Chondrocyte (in vitro differentiated cells): ENCODE measurements around the gene PTPRN2. TPM values are rescaled to one million over a fixed set of nuclear protein-coding genes. Genes with fewer than 3 reads are reported as not detected.
"Not testable (repeated sequence)": the region's sequence is repeated elsewhere in the genome, so short reads cannot be mapped to it uniquely, and the experiment has no call there.

Experiments
- DNase-seq: peaks from one replicate; pipeline ENCODE4 v3.0.0; 2021; ENCODE audit warnings: mixed read lengths, low spot score
- H3K27ac Mint-ChIP-seq: one replicate; pipeline ENCODE4 v1.8.0; 2021; ENCODE audit warnings: mild to moderate bottlenecking, moderate library complexity, mixed read lengths; ENCODE audit not compliant: unreplicated experiment
- H3K27me3 Mint-ChIP-seq: 2 replicates; pipeline ENCODE4 v1.8.0; 2021; ENCODE audit warnings: low read depth, mixed read lengths
- H3K36me3 Mint-ChIP-seq: 2 replicates; pipeline ENCODE4 v1.8.0; 2021; ENCODE audit warnings: low read depth, mixed read lengths
- H3K4me1 Mint-ChIP-seq: 2 replicates; pipeline ENCODE4 v1.8.0; 2021; ENCODE audit warnings: low read depth, mild to moderate bottlenecking, mixed read lengths
- H3K4me3 Mint-ChIP-seq: one replicate; pipeline ENCODE4 v1.8.0; 2021; ENCODE audit warnings: mild to moderate bottlenecking, moderate library complexity, mixed read lengths; ENCODE audit not compliant: unreplicated experiment
- H3K9me3 Mint-ChIP-seq: 2 replicates; pipeline ENCODE4 v1.8.0; 2021; ENCODE audit warnings: low read depth, mixed read lengths
- total RNA-seq: library from RNA; stranded (reverse); gene quantifications from 3 replicates; pipeline ENCODE4 v1.2.1, GENCODE V29; 2021
- TF ChIP-seq, protein P1 (sequence below): fragments of 200-600 bp; sonication (generic); IDR thresholded peaks from 2 replicates; pipeline ENCODE4 v1.5.0; 2021; ENCODE audit warnings: antibody characterized with exemption, mild to moderate bottlenecking, moderate library complexity

Gene PTPRN2
- total RNA-seq, 1 donor from 2014 or later: 0.30 TPM

DNA sequence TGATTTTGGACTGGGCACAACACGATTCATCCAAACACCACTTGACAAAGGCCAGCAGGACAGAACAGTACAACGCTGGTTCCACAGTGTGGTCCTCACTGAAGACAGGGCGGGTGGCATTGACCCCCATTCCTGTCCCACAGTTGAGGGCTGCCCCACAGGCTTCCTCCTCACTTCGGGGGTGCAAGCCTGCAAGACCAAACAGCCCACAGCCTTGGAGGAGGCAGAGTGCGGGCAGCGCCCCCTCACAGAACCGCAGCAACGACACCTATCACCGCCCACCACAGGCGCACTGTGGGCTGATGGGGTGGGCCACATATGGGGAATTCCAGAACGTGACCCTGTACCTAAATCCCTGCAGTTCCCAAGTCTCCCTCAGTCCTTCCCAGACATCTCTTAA lies 70.6 kb downstream of the PTPRN2 start:
- peaks cover 1% of the 10 kb centered on the region for H3K27me3 Mint-ChIP-seq
- H3K4me1 Mint-ChIP-seq: no peaks in the 10 kb centered on the region
- DNase-seq: no peak
- TF ChIP-seq, protein P1, sequence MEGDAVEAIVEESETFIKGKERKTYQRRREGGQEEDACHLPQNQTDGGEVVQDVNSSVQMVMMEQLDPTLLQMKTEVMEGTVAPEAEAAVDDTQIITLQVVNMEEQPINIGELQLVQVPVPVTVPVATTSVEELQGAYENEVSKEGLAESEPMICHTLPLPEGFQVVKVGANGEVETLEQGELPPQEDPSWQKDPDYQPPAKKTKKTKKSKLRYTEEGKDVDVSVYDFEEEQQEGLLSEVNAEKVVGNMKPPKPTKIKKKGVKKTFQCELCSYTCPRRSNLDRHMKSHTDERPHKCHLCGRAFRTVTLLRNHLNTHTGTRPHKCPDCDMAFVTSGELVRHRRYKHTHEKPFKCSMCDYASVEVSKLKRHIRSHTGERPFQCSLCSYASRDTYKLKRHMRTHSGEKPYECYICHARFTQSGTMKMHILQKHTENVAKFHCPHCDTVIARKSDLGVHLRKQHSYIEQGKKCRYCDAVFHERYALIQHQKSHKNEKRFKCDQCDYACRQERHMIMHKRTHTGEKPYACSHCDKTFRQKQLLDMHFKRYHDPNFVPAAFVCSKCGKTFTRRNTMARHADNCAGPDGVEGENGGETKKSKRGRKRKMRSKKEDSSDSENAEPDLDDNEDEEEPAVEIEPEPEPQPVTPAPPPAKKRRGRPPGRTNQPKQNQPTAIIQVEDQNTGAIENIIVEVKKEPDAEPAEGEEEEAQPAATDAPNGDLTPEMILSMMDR: no peak
- peaks cover 26% of the 10 kb centered on the region for H3K9me3 Mint-ChIP-seq
- H3K27ac Mint-ChIP-seq: no peak overlapping the region
- no peaks in the 10 kb centered on the region for H3K36me3 Mint-ChIP-seq
- no peak overlapping the region for H3K4me3 Mint-ChIP-seq

DNA sequence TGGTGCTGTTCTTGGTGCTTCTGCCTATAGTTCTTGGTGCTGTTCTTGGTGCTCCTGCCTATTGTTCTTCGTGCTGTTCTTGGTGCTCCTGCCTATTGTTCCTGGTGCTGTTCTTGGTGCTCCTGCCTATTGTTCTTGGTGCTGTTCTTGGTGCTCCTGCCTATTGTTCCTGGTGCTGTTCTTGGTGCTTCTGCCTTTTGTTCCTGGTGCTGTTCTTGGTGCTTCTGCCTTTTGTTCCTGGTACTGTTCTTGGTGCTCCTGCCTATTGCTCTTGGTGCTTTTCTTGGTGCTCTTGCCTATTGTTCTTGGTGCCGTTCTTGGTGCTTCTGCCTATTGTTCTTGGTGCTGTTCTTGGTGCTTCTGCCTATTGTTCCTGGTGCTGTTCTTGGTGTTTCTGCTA lies 71.1 kb downstream of the PTPRN2 start:
- peaks cover 2% of the 10 kb centered on the region for H3K36me3 Mint-ChIP-seq
- TF ChIP-seq, protein P1: no peak

DNA sequence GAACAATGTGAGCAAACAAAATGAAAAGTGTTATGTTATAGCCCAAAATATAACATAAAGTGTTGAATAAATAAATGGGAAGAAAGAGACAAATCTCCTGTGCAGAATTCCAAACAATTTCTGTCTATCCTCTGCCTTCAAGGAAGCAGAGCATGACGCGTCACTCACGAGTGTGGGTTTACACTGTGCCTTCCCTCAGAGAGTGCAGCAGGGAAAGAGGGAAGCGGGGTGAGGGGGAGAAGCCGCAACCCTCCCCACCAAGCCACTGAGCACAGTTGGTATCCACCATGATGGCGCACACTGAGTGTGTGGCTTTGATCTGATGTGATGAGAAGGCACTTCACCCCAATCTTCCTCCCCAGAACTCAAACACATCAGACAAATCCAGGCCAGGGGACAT lies 74.8 kb downstream of the PTPRN2 start:
- no peak for DNase-seq
- H3K27me3 Mint-ChIP-seq: peaks cover 6% of the 10 kb centered on the region
- H3K4me1 Mint-ChIP-seq: no peaks in the 10 kb centered on the region
- H3K36me3 Mint-ChIP-seq: peaks cover 2% of the 10 kb centered on the region
- H3K27ac Mint-ChIP-seq: no peak overlapping the region
- no peak overlapping the region for H3K4me3 Mint-ChIP-seq
- H3K9me3 Mint-ChIP-seq: peaks cover 49% of the 10 kb centered on the region
- TF ChIP-seq, protein P1: no peak

More for the DNA sequence above, 71.1 kb downstream of the PTPRN2 start:
- Mint-ChIP-seq H3K27ac (no peak overlapping the region), H3K4me1 (no peaks in the 10 kb centered on the region), H3K4me3 (no peak overlapping the region), H3K27me3 (peaks cover 1% of the 10 kb centered on the region), H3K9me3 (peaks cover 31% of the 10 kb centered on the region)
- no peak for DNase-seq

DNA sequence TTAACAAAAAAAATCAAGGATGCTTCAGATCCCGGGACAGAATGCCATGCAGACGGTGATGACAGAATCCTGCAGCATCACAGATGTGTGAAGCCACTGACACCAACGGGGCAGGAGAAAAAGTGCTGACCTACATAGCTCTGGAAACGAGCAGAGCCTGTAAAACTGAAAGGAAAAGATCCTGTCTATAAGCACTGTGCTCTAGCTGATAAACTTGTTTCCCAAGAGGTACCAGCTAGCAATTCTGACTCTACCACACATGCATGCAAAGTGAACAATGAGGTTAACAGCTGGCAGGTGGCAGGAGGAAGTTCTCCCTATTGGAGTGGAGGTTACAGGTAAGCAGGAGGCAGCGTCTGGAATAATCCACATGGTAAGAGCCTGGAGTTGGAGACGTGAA lies 75.6 kb downstream of the PTPRN2 start:
- peaks cover 6% of the 10 kb centered on the region for H3K27me3 Mint-ChIP-seq
- no peaks in the 10 kb centered on the region for H3K4me1 Mint-ChIP-seq
- no peak for DNase-seq
- H3K36me3 Mint-ChIP-seq: peaks cover 2% of the 10 kb centered on the region
- H3K27ac Mint-ChIP-seq: no peak overlapping the region
- H3K4me3 Mint-ChIP-seq: no peak overlapping the region
- H3K9me3 Mint-ChIP-seq: peaks cover 54% of the 10 kb centered on the region
- TF ChIP-seq, protein P1: no peak

DNA sequence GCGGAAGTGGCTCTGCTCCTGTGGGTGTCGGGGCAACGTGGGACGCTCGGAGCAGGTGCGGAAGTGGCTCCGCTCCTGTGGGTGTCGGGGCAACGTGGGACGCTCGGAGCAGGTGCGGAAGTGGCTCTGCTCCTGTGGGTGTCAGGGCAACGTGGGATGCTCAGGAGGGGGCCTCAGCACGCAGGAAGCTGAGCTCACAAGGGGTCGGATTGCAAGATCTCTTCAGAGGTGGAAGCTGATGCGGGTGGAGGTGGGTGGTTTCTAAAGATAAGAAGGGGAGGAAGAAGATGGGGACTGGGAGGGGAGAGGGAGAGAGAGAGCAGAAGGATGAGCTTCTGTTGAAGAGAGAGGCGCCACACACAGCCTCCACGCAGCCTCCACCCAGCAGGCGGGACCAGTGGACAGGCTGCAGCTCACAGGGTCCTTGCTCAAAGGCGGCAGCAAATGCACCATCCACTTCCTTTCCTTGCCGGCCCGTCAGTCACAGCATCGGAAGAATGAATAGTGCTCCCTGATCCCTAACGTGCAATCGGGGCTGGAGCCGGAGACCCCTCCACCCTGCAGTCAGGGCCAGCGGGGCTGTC lies 78.7 kb downstream of the PTPRN2 start:
- Mint-ChIP-seq H3K4me1 (no peaks in the 10 kb centered on the region), H3K9me3 (peaks cover 54% of the 10 kb centered on the region), H3K4me3 (no peak overlapping the region), H3K27me3 (peaks cover 4% of the 10 kb centered on the region), H3K36me3 (peaks cover 2% of the 10 kb centered on the region), H3K27ac (no peak overlapping the region)
- peak; percentile 47 for DNase-seq
- TF ChIP-seq, protein P1: no peak

DNA sequence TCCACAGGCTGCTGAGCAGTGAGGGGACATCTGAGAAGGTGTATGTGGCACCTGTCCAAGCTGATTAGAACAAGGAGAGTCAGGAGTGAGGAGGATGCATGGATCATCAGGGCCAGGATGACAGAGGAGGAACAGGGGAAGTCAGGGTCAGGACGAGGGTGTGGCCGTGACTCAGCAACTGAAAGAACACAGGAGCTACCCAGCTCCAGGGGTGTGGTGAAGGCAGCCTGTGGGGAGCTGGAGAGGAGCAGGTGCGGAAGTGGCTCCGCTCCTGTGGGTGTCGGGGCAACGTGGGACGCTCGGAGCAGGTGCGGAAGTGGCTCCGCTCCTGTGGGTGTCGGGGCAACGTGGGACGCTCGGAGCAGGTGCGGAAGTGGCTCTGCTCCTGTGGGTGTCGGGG lies 79.3 kb downstream of the PTPRN2 start:
- not testable (repeated sequence) for DNase-seq, H3K4me1 Mint-ChIP-seq, H3K4me3 Mint-ChIP-seq, H3K36me3 Mint-ChIP-seq, H3K27me3 Mint-ChIP-seq, H3K27ac Mint-ChIP-seq
- H3K9me3 Mint-ChIP-seq: peaks cover 54% of the 10 kb centered on the region
